Activated CD8-positive, alpha-beta memory T cell treated with anti-CD3 and anti-CD28 coated beads, Interleukin-2, amount 10 ng/mL, durations not matched to agents 7 days and 5 days (primary cell): Measurements from ENCODE around the gene IGSF9B. TPM values are rescaled to one million over a fixed set of nuclear protein-coding genes. Genes with fewer than 3 reads are reported as not detected.
"Not testable (repeated sequence)": the region's sequence is repeated elsewhere in the genome, so short reads cannot be mapped to it uniquely, and the experiment has no call there.

Experiments
- ATAC-seq: fragments of 150-1000 bp; cut with Tn5 transposase; one replicate; pipeline ENCODE4 v1.10.0; 2021; ENCODE audit warnings: moderate library complexity
- CTCF ChIA-PET: fragments of 350-600 bp; sonication (Branson Sonifier 250); formaldehyde crosslinking; loops from one replicate; lab custom pipeline; 2021; ENCODE audit warnings: antibody characterized with exemption; lab: Charles Lee
- DNase-seq: peaks from one replicate; pipeline ENCODE4 v3.0.0-alpha.2; 2020
- H3K27ac Mint-ChIP-seq: one replicate; pipeline ENCODE4 v1.8.0; 2021; ENCODE audit warnings: mild to moderate bottlenecking, mixed read lengths
- H3K27me3 Mint-ChIP-seq: one replicate; pipeline ENCODE4 v1.8.0; 2021; ENCODE audit warnings: mixed read lengths
- H3K36me3 Mint-ChIP-seq: one replicate; pipeline ENCODE4 v1.8.0; 2021; ENCODE audit warnings: mild to moderate bottlenecking, mixed read lengths
- H3K4me1 Mint-ChIP-seq: one replicate; pipeline ENCODE4 v1.8.0; 2021; ENCODE audit warnings: mixed read lengths
- H3K4me3 Mint-ChIP-seq: one replicate; pipeline ENCODE4 v1.8.0; 2021; ENCODE audit warnings: mild to moderate bottlenecking, moderate library complexity, mixed read lengths
- H3K9me3 Mint-ChIP-seq: one replicate; pipeline ENCODE4 v1.8.0; 2022; ENCODE audit warnings: low read depth, mixed read lengths
- total RNA-seq, 2 experiments: library from RNA; stranded (reverse); gene quantifications; one replicate each; pipeline ENCODE4 v1.2.3, GENCODE V29; 2021

The IGSF9B gene, protein sequence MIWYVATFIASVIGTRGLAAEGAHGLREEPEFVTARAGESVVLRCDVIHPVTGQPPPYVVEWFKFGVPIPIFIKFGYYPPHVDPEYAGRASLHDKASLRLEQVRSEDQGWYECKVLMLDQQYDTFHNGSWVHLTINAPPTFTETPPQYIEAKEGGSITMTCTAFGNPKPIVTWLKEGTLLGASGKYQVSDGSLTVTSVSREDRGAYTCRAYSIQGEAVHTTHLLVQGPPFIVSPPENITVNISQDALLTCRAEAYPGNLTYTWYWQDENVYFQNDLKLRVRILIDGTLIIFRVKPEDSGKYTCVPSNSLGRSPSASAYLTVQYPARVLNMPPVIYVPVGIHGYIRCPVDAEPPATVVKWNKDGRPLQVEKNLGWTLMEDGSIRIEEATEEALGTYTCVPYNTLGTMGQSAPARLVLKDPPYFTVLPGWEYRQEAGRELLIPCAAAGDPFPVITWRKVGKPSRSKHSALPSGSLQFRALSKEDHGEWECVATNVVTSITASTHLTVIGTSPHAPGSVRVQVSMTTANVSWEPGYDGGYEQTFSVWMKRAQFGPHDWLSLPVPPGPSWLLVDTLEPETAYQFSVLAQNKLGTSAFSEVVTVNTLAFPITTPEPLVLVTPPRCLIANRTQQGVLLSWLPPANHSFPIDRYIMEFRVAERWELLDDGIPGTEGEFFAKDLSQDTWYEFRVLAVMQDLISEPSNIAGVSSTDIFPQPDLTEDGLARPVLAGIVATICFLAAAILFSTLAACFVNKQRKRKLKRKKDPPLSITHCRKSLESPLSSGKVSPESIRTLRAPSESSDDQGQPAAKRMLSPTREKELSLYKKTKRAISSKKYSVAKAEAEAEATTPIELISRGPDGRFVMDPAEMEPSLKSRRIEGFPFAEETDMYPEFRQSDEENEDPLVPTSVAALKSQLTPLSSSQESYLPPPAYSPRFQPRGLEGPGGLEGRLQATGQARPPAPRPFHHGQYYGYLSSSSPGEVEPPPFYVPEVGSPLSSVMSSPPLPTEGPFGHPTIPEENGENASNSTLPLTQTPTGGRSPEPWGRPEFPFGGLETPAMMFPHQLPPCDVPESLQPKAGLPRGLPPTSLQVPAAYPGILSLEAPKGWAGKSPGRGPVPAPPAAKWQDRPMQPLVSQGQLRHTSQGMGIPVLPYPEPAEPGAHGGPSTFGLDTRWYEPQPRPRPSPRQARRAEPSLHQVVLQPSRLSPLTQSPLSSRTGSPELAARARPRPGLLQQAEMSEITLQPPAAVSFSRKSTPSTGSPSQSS (N-terminal part only)
- total RNA-seq: 10 to 100 TPM; 19.6 to 34.5 TPM

DNA sequence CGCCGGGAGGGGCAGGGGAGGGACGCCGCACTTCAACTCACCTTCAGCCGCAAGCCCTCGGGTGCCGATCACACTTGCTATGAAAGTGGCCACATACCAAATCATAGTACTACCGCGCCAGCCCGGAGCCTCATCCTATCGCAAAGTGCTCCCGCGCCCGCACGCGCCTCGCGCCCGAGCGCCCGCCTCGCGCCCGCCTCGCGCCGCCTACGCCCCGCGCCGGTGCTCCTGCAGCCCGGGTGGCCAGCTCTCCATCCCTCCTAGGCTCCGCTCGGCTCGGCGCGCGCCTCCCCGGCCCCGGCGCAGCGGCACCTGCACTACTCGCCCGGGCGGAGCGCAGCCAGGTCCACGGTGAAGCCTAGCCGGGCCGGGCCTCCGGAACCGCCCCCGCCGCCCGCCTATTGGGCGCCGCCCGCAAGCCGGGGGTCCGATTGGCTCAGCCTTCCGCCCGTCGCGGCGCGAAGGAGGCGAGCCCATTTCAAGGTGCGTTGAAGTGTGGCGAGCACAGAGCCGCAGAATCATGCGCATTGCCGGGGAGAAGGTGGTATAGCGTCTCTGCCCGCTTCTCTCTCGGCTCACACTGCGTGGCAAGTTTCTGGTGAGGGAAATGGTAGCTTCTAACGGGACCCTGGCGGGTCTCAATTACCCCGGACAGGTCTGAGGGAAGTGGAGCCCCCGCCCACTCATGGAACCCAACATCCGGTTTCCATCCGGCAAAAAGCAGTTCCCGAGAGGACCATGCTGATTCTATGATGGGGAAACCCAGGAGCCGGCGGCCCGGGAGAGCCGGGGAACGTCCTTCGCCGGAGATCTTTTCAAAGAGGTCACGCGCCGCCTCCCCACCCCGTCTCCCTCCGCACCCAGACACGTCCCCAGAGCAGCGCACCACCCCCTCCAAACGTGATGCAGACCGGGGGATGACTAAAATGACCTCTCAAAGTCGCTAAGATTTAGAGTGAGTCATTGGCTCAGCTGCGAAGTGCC lies at the start of gene IGSF9B:
TSS of gene IGSF9B (minus strand) at position 319 of the 984 bp plus-strand sequence. CDS start at position 105, 214 bp downstream.
- CTCF ChIA-PET: interaction anchor here (3.1 to 4.6 kb wide), 2 partner anchors 10 to 29 kb away, joined by 21 to 39 read pairs; no protein-coding TSS in a partner anchor
- DNase-seq (peak; percentile 91), ATAC-seq (peak; percentile 98)
- peaks cover 2% of the 10 kb centered on the region for H3K36me3 Mint-ChIP-seq
- H3K27me3 Mint-ChIP-seq: peaks cover 46% of the 10 kb centered on the region
- peaks cover 47% of the 10 kb centered on the region for H3K4me1 Mint-ChIP-seq
- peak within 1 kb of the TSS; percentile 72 for H3K27ac Mint-ChIP-seq
- H3K9me3 Mint-ChIP-seq: no peaks in the 10 kb centered on the region
- H3K4me3 Mint-ChIP-seq: peak within 1 kb of the TSS; percentile 86

DNA sequence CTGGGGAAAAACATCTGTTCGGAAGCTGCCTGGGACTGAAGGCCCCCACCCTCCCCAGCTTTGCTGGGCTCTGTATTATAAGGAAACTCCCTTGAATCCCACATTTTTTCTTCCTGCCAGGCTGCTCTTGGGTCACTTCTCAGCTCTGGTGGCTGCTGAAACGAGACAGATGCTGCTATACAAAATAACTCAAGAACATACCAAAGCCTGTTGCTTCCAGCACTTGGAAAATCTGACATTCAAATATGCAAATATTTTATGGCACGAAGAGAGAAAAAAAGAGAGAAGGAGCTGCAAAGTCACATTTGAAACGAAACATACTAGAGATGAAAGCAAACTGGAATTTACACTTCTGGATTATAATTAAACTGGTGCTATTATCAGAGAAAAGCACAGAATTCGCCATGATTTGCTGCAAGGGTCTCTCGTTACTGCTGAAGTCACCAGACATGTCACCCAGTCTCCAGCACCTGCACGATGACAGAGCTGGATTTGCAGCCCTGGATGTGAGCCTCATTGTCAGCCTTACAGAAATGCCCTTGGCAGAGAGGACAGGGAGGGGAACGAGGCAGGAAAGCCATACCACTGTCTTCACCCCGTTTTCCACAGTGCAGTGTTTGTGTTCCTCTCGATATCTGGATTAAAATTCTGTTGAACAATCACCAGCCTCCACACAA lies 47.9 kb upstream of the IGSF9B start:
- H3K36me3 Mint-ChIP-seq: no peaks in the 10 kb centered on the region
- no peak overlapping the region for H3K27ac Mint-ChIP-seq
- H3K27me3 Mint-ChIP-seq: peaks cover 14% of the 10 kb centered on the region
- DNase-seq (no peak), ATAC-seq (no peak)
- H3K4me3 Mint-ChIP-seq: no peak overlapping the region
- no peaks in the 10 kb centered on the region for H3K4me1 Mint-ChIP-seq
- H3K9me3 Mint-ChIP-seq: no peaks in the 10 kb centered on the region
- CTCF ChIA-PET: interaction anchor here (1.0 to 1.6 kb wide), 2 partner anchors 11 to 38 kb away, joined by 3 to 4 read pairs; no protein-coding TSS in a partner anchor

DNA sequence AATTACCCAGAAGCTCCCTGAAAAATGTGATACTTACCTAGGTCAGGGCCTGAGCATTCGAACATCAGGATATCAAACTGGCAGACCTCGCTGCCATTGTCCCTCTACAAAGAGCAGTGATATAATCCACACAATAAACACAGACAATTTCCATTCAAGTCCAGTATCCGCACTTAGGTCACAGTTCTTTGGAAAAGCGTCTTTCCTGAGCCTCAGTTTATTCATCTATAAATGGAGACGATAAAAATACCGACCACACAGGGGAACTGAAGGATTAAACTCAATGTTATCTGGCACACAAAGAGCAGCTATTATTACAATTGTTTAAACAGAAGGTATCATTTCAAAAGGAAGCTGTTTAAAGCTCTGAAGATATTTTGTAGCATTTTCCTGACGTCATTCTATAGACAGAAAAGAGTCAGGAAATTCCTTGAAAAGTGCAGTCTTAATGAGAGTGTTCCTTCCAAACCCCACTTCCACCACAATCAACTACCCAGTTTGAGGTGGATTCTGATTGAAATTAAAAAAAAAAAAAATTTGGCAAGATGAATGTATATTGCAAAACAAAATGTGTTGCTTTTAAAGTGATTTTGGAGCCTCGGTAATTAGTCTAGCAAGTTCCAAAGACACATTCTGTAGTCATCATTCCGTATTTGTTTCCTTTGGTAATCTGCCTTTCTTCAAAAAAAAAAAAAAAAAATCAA lies 47.2 kb upstream of the IGSF9B start:
- no peak overlapping the region for H3K4me3 Mint-ChIP-seq
- no peak for ATAC-seq
- no peaks in the 10 kb centered on the region for H3K36me3 Mint-ChIP-seq
- CTCF ChIA-PET: interaction anchor here (1.0 kb wide), 1 partner anchor 12 kb away, joined by 3 read pairs; no protein-coding TSS in a partner anchor
- H3K27me3 Mint-ChIP-seq: peaks cover 9% of the 10 kb centered on the region
- no peak overlapping the region for H3K27ac Mint-ChIP-seq
- H3K4me1 Mint-ChIP-seq: no peaks in the 10 kb centered on the region
- H3K9me3 Mint-ChIP-seq: no peaks in the 10 kb centered on the region
- DNase-seq: no peak

DNA sequence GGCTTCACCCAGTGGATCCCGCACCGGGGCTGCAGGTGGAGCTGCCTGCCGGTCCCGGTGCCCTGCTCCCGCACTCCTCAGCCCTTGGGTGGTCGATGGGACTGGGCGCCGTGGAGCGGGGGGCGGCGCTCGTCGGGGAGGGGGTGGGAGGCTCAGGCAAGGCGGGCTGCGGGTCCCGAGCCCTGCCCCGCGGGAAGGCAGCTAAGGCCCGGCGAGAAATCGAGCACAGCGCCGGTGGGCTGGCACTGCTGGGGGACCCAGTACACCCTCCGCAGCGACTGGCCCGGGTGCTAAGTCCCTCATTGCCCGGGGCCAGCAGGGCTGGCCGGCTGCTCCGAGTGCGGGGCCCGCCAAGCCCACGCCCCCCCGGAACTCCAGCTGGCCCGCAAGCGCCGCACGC lies 46.1 kb upstream of the IGSF9B start:
- H3K4me1 Mint-ChIP-seq, H3K9me3 Mint-ChIP-seq, DNase-seq, H3K4me3 Mint-ChIP-seq, H3K27me3 Mint-ChIP-seq, H3K27ac Mint-ChIP-seq, H3K36me3 Mint-ChIP-seq, ATAC-seq, CTCF ChIA-PET: not testable (repeated sequence)

DNA sequence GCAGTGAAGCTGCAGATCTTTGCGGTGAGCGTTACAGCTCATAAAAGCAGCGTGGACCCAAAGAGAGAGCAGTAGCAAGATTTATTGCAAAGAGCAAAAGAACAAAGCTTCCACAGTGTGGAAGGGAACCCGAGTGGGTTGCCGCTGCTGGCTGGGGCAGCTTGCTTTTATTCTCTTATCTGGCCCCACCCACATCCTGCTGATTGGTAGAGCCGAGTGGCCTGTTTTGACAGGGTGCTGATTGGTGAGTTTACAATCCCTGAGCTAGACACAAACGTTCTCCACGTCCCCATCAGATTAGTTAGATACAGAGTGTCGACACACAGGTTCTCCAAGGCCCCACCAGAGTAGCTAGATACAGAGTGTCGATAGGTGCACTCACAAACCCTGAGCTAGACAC lies 45.6 kb upstream of the IGSF9B start:
- H3K4me1 Mint-ChIP-seq, ATAC-seq, CTCF ChIA-PET, H3K36me3 Mint-ChIP-seq, H3K9me3 Mint-ChIP-seq, DNase-seq, H3K4me3 Mint-ChIP-seq, H3K27ac Mint-ChIP-seq, H3K27me3 Mint-ChIP-seq: not testable (repeated sequence)

DNA sequence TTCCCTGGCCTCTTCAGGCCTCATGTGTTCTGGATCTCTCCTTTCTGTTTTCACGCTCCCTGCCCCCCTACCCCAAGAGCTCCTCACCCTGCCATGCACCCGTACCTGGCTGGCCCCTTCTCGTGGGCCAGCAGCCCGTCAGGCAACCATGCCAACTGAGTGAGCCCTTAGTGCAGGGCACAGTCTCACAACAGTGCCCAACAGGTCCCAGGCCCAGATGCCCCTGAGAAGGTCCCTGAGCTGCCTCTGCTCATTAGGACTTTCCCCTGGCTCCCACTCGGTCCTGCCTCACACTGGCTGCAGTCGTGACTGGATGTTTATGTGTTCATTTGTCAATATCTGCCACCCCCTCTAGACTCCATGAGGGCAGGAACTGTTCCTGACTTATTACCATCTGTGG lies 44.8 kb upstream of the IGSF9B start:
- no peaks in the 10 kb centered on the region for H3K4me1 Mint-ChIP-seq
- H3K27me3 Mint-ChIP-seq: peaks cover 9% of the 10 kb centered on the region
- H3K9me3 Mint-ChIP-seq: no peaks in the 10 kb centered on the region
- no peaks in the 10 kb centered on the region for H3K36me3 Mint-ChIP-seq
- no peak overlapping the region for H3K27ac Mint-ChIP-seq
- H3K4me3 Mint-ChIP-seq: no peak overlapping the region
- ATAC-seq (no peak), DNase-seq (no peak)
- CTCF ChIA-PET: no interaction called here

DNA sequence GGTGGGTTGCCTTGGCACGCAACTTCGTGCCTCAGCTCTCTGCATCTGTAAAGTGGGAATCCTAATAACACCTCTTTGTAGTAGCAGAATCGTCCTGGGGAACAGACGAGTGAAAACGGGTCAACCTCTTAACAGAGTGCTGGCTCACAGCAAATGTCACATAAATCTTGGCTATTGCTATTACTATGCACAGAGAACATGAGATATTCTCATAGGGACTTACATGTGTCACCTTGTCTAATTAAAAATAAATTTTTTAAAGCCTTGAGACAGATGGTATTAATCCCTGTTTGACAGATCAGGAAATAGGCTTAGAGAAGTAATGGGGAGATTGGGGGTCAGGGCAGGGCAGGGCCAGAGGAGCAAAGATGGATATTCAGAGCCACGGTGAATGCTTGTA lies 44.3 kb upstream of the IGSF9B start:
- Mint-ChIP-seq H3K27me3 (peaks cover 9% of the 10 kb centered on the region), H3K9me3 (no peaks in the 10 kb centered on the region), H3K27ac (no peak overlapping the region), H3K4me1 (no peaks in the 10 kb centered on the region), H3K4me3 (no peak overlapping the region), H3K36me3 (no peaks in the 10 kb centered on the region)
- CTCF ChIA-PET: no interaction called here
- ATAC-seq: no peak
- DNase-seq: no peak

DNA sequence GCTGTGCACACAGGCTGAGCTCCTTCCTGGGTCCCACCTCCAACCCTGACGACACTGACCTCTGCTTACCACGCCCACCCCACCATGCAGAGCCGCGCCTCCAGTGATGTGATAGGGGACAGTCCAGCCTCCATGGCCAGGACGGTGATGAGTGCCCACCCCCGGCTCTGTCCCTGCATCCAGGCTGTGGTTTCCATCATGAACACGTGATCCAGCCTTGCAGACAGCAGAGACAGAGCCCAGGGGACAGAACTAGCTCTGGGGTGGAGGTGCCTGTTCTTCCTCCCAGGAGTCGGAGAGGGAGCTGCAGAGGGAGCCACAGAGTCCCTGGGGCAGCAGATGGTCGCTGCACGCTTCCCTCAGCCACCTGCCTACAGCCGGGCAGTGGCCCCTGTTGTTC lies 42.6 kb upstream of the IGSF9B start:
- H3K4me1 Mint-ChIP-seq: no peaks in the 10 kb centered on the region
- H3K9me3 Mint-ChIP-seq: no peaks in the 10 kb centered on the region
- peaks cover 4% of the 10 kb centered on the region for H3K27me3 Mint-ChIP-seq
- ATAC-seq (no peak), DNase-seq (no peak)
- CTCF ChIA-PET: no interaction called here
- no peak overlapping the region for H3K27ac Mint-ChIP-seq
- no peaks in the 10 kb centered on the region for H3K36me3 Mint-ChIP-seq
- no peak overlapping the region for H3K4me3 Mint-ChIP-seq

DNA sequence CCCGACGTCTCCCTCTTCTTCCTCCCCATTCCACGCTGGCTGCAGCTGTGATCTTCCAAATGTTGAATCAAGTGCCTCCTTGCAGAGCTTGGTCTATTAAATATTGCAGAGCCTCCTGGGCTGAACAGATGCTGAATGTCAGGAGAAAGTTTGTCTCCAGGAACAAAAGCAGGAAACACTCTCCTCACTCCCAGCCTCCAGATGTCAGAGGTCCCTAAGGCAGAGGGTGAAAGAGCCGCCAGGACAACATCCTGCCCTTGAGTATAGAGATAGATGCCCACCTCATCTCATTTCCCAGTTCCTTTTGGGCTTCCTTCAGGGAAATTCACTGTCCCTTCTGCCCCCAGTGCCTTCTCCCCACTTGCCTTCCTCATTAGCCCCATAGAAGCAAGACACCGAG lies 40.8 kb upstream of the IGSF9B start:
- no peaks in the 10 kb centered on the region for H3K9me3 Mint-ChIP-seq
- H3K36me3 Mint-ChIP-seq: no peaks in the 10 kb centered on the region
- H3K4me1 Mint-ChIP-seq: no peaks in the 10 kb centered on the region
- CTCF ChIA-PET: interaction anchor here (0.8 kb wide), 1 partner anchor 10 kb away, joined by 3 read pairs; no protein-coding TSS in a partner anchor
- peaks cover under 1% of the 10 kb centered on the region for H3K27me3 Mint-ChIP-seq
- DNase-seq (no peak), ATAC-seq (no peak)
- H3K4me3 Mint-ChIP-seq: no peak overlapping the region
- H3K27ac Mint-ChIP-seq: no peak overlapping the region

DNA sequence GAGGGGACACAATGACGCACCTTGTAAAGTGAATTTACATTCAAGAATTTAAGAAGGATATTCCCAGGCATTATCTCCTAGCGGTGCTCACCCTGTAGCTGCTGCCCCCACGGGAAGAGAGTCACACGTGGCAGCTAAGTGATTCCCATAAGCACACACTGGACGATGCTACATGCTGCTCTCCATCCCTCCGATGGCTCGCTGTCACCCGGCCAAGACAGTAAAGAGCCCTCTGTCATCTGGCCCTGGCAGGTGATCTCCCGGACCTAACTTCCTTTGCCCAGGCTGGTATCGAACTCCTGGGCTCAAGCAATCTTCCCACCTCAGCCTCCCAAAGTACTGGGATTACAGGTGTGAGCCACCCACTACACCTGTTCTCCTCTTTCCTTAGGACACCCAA lies 39.9 kb upstream of the IGSF9B start:
- DNase-seq: no peak
- no peak overlapping the region for H3K4me3 Mint-ChIP-seq
- no peak for ATAC-seq
- H3K27me3 Mint-ChIP-seq: peaks cover 7% of the 10 kb centered on the region
- H3K27ac Mint-ChIP-seq: no peak overlapping the region
- no peaks in the 10 kb centered on the region for H3K9me3 Mint-ChIP-seq
- H3K4me1 Mint-ChIP-seq: no peaks in the 10 kb centered on the region
- no peaks in the 10 kb centered on the region for H3K36me3 Mint-ChIP-seq
- CTCF ChIA-PET: interaction anchor here (0.8 to 1.0 kb wide), 2 partner anchors 9 to 69 kb away, joined by 3 read pairs; no protein-coding TSS in a partner anchor

DNA sequence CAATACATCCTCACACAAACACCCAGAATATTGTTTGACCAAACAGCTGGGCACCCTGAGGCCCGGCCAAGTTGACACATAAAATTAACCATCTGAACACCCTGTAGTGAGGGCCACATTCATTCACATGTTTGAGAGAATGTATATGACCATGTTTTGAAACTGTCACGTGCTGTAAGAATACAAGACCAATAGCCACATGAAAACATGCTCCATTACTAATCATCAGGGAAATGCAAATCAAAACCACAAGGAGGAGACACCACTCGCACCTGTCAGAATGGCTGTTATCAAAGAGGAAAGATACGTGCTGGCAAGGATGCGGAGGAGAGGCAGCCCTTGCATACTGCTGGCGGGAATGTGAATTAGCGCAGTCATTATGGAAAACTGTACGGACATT lies 38.3 kb upstream of the IGSF9B start:
- H3K9me3 Mint-ChIP-seq: no peaks in the 10 kb centered on the region
- DNase-seq (no peak), ATAC-seq (no peak)
- no peak overlapping the region for H3K27ac Mint-ChIP-seq
- no peak overlapping the region for H3K4me3 Mint-ChIP-seq
- H3K36me3 Mint-ChIP-seq: no peaks in the 10 kb centered on the region
- peaks cover 8% of the 10 kb centered on the region for H3K4me1 Mint-ChIP-seq
- H3K27me3 Mint-ChIP-seq: peaks cover 7% of the 10 kb centered on the region
- CTCF ChIA-PET: no interaction called here
